ENCODE measurements around the gene CAMKMT.
"Not testable (repeated sequence)": the region's sequence is repeated elsewhere in the genome, so short reads cannot be mapped to it uniquely, and the experiment has no call there.

Gene CAMKMT

DNA sequence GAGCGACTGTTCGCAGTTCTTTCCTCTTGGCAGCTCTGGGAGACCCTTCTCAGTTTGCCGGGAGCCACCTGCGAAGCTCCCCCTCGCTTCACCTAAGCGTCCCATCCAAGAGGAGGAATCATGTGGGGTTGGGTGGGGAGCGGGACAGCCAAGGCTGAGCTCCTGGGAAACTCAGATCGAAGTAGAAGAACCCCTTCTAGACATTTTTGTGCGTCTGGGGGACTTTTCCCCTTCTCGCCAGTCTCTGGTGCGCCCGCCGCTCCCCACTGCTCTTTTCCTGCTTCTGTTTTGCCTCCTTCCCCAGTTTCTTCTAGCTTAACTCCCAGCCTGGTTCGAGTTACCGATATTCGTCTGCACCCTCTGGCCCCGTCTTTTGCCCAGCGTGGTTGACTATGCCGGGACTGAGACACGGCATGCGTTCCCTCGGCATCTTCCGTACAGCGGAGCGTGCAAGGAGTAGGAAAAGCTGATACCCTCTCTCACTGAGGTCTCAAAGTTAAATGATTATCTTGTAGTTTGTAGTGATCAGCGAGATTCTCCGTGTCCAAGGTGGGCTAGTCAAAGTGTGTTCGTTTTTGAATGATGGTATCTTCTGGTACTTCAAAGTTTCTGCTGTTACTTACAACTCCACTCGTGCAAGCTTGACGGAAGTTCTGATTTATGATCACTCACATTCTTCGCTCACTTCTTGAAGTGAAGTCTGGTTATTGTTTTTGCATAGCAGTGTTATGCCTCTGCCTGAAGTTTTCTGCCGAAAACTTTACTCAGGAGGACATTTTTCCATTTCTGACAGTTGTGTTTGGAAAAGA, 664 bp downstream of the CAMKMT start:
- Histone ChIP-seq H3K9ac (ENCODE audit: low read depth, low read length) (peak overlapping the region; percentile 98), H3K27ac (ENCODE audit: low read length) (peak overlapping the region; percentile 99), H3K27me3 (ENCODE audit: insufficient read depth, low read length) (no peaks in the 10 kb centered on the region), H3K9me3 (ENCODE audit: insufficient read depth, low read depth, low read length) (no peaks in the 10 kb centered on the region), H3K4me3 (ENCODE audit: low read length) (peak overlapping the region; percentile 86), H3K4me1 (ENCODE audit: insufficient read depth, low read length) (peaks cover 3% of the 10 kb centered on the region; the same call in 1 of the 2 replicates), H3K36me3 (ENCODE audit: insufficient read depth, low read depth, low read length) (no peaks in the 10 kb centered on the region)

DNA sequence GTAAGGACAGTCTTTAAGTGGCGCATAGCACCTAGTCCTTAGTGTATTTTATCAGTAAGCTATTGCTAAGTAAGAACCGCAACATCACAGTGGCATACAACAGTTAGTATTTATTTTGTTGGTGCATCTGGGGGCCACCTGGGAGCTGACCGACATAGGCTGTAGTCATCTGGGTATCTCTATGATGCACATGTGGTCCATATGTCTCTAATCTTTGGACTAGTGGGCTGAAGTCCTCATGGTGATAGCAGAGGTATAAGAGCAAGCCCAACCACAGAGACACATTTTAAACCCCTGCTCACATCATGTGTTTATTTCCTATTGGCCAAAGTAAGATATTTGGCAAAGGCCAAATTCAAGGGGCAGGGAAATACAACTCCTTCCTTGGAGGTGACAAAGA, 2.9 kb downstream of the CAMKMT start:
- Histone ChIP-seq H3K9ac (ENCODE audit: low read depth, low read length) (no peak overlapping the region), H3K36me3 (ENCODE audit: insufficient read depth, low read depth, low read length) (no peaks in the 10 kb centered on the region), H3K27ac (ENCODE audit: low read length) (no peak overlapping the region), H3K4me3 (ENCODE audit: low read length) (no peak overlapping the region), H3K27me3 (ENCODE audit: insufficient read depth, low read length) (no peaks in the 10 kb centered on the region), H3K4me1 (ENCODE audit: insufficient read depth, low read length) (peaks cover 3% of the 10 kb centered on the region; the same call in 1 of the 2 replicates), H3K9me3 (ENCODE audit: insufficient read depth, low read depth, low read length) (no peaks in the 10 kb centered on the region)

- Histone ChIP-seq H3K9me3 (ENCODE audit: insufficient read depth, low read depth, low read length) (no peaks in the 10 kb centered on the region), H3K4me1 (ENCODE audit: insufficient read depth, low read length) (peaks cover 8% of the 10 kb centered on the region; the same call in 1 of the 2 replicates), H3K27ac (ENCODE audit: low read length) (no peak overlapping the region), H3K9ac (ENCODE audit: low read depth, low read length) (no peak overlapping the region), H3K4me3 (ENCODE audit: low read length) (no peak overlapping the region), H3K27me3 (ENCODE audit: insufficient read depth, low read length) (no peaks in the 10 kb centered on the region), H3K36me3 (ENCODE audit: insufficient read depth, low read depth, low read length) (no peaks in the 10 kb centered on the region)
Measured at GRCh38 chr2:44367591-44367990, 5.8 kb downstream of the CAMKMT start.

DNA sequence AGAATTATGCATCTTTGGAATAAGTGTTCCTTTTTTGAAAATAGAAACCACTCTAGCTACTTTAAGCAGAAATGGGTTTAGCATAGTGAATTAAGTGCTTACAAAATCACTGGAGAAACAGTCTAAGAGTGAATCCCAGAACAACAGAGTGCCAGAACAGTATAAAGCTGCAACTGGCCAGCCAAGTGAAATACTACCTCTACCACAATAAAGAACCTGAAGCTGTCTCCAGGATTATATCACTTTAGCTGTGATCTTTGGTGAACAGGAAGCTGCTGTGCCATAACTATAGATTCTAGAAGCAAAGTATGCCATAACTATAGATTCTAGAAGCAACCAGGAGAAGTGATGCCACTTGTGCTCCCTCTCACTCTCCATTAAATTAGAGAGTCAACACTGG, 7.6 kb downstream of the CAMKMT start:
- Histone ChIP-seq H3K27ac (ENCODE audit: low read length) (no peak overlapping the region), H3K27me3 (ENCODE audit: insufficient read depth, low read length) (no peaks in the 10 kb centered on the region), H3K9me3 (ENCODE audit: insufficient read depth, low read depth, low read length) (no peaks in the 10 kb centered on the region), H3K4me1 (ENCODE audit: insufficient read depth, low read length) (peaks cover 8% of the 10 kb centered on the region; the same call in 1 of the 2 replicates), H3K4me3 (ENCODE audit: low read length) (no peak overlapping the region), H3K9ac (ENCODE audit: low read depth, low read length) (no peak overlapping the region), H3K36me3 (ENCODE audit: insufficient read depth, low read depth, low read length) (no peaks in the 10 kb centered on the region)

GRCh38 chr2:44371445-44371844, 9.7 kb downstream of the CAMKMT start:
- Histone ChIP-seq H3K36me3 (ENCODE audit: insufficient read depth, low read depth, low read length) (no peaks in the 10 kb centered on the region), H3K9ac (ENCODE audit: low read depth, low read length) (no peak overlapping the region), H3K4me1 (ENCODE audit: insufficient read depth, low read length) (peaks cover 8% of the 10 kb centered on the region; the same call in 1 of the 2 replicates), H3K4me3 (ENCODE audit: low read length) (no peak overlapping the region), H3K27ac (ENCODE audit: low read length) (no peak overlapping the region), H3K9me3 (ENCODE audit: insufficient read depth, low read depth, low read length) (no peaks in the 10 kb centered on the region), H3K27me3 (ENCODE audit: insufficient read depth, low read length) (no peaks in the 10 kb centered on the region)

GRCh38 chr2:44372246-44372645, 10.5 kb downstream of the CAMKMT start:
- H3K4me3 ChIP-seq (ENCODE audit: low read length): no peak overlapping the region
- H3K4me1 ChIP-seq (ENCODE audit: insufficient read depth, low read length): peaks cover 8% of the 10 kb centered on the region; the same call in 1 of the 2 replicates
- no peaks in the 10 kb centered on the region for H3K9me3 ChIP-seq (ENCODE audit: insufficient read depth, low read depth, low read length)
- H3K27ac ChIP-seq (ENCODE audit: low read length): no peak overlapping the region
- peak overlapping the region; percentile 48; the same call in 1 of the 2 replicates for H3K9ac ChIP-seq (ENCODE audit: low read depth, low read length)
- H3K36me3 ChIP-seq (ENCODE audit: insufficient read depth, low read depth, low read length): no peaks in the 10 kb centered on the region
- no peaks in the 10 kb centered on the region for H3K27me3 ChIP-seq (ENCODE audit: insufficient read depth, low read length)

DNA sequence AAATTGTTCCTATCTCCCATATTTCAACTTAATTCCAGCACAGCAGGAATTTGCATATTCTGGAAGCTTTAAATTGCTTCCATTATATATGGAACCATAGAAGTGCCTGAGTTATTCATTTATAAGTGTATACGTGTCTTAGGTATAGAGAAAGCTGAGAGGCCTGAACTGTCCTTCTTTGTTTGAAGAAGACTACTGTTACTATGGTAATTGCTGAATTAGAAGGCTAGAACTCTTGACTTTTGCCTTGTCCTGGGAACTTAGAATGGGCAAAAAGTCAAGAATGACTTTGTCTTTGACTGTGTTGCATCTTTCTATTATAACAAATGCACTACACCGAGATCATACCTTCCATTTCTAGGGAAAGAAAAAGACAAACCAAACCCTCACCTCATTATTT, 15.7 kb downstream of the CAMKMT start:
- no peak overlapping the region for H3K4me3 ChIP-seq (ENCODE audit: low read length)
- H3K4me1 ChIP-seq (ENCODE audit: insufficient read depth, low read length): peaks cover 11% of the 10 kb centered on the region; the same call in 1 of the 2 replicates
- no peak overlapping the region for H3K27ac ChIP-seq (ENCODE audit: low read length)
- H3K27me3 ChIP-seq (ENCODE audit: insufficient read depth, low read length): no peaks in the 10 kb centered on the region
- no peaks in the 10 kb centered on the region for H3K36me3 ChIP-seq (ENCODE audit: insufficient read depth, low read depth, low read length)
- H3K9ac ChIP-seq (ENCODE audit: low read depth, low read length): no peak overlapping the region
- H3K9me3 ChIP-seq (ENCODE audit: insufficient read depth, low read depth, low read length): no peaks in the 10 kb centered on the region

DNA sequence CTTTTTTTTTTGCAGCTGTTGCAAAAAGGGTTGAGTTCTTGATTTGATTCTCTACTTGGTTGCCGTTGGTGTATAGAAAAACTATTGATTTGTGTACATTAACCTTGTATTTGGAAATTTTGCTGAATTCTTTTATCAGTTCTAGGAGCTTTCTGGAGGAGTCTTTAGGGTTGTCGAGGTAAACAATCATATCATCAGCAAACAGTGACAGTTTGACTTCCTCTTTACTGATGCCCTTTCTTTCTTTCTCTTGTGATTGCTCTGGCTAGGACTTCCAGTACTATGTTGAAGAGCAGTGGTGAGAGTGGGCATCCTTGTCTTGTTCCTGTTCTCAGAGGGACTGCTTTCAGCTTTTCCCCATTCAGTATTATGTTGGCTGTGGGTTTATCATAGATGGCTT, 23.5 kb downstream of the CAMKMT start:
- not testable (repeated sequence) for H3K4me3 ChIP-seq (ENCODE audit: low read length); H3K27ac ChIP-seq (ENCODE audit: low read length); H3K9me3 ChIP-seq (ENCODE audit: insufficient read depth, low read depth, low read length); H3K27me3 ChIP-seq (ENCODE audit: insufficient read depth, low read length); H3K36me3 ChIP-seq (ENCODE audit: insufficient read depth, low read depth, low read length); H3K4me1 ChIP-seq (ENCODE audit: insufficient read depth, low read length); H3K9ac ChIP-seq (ENCODE audit: low read depth, low read length)

- H3K36me3 ChIP-seq (ENCODE audit: insufficient read depth, low read depth, low read length): no peaks in the 10 kb centered on the region; the same call in 1 of the 2 replicates
- H3K27me3 ChIP-seq (ENCODE audit: insufficient read depth, low read length): no peaks in the 10 kb centered on the region
- no peak overlapping the region for H3K4me3 ChIP-seq (ENCODE audit: low read length)
- H3K9ac ChIP-seq (ENCODE audit: low read depth, low read length): no peak overlapping the region
- peaks cover 5% of the 10 kb centered on the region; the same call in 1 of the 2 replicates for H3K9me3 ChIP-seq (ENCODE audit: insufficient read depth, low read depth, low read length)
- H3K27ac ChIP-seq (ENCODE audit: low read length): no peak overlapping the region
- peaks cover 3% of the 10 kb centered on the region; the same call in 1 of the 2 replicates for H3K4me1 ChIP-seq (ENCODE audit: insufficient read depth, low read length)
Measured at GRCh38 chr2:44388877-44389276, 27.1 kb downstream of the CAMKMT start.

- no peak overlapping the region for H3K4me3 ChIP-seq (ENCODE audit: low read length)
- no peak overlapping the region for H3K9ac ChIP-seq (ENCODE audit: low read depth, low read length)
- H3K9me3 ChIP-seq (ENCODE audit: insufficient read depth, low read depth, low read length): peaks cover under 1% of the 10 kb centered on the region; the same call in 1 of the 2 replicates
- peaks cover 3% of the 10 kb centered on the region; the same call in 1 of the 2 replicates for H3K4me1 ChIP-seq (ENCODE audit: insufficient read depth, low read length)
- no peaks in the 10 kb centered on the region for H3K27me3 ChIP-seq (ENCODE audit: insufficient read depth, low read length)
- H3K36me3 ChIP-seq (ENCODE audit: insufficient read depth, low read depth, low read length): no peaks in the 10 kb centered on the region; the same call in 1 of the 2 replicates
- no peak overlapping the region for H3K27ac ChIP-seq (ENCODE audit: low read length)
Measured at GRCh38 chr2:44389895-44390294, 28.1 kb downstream of the CAMKMT start.

DNA sequence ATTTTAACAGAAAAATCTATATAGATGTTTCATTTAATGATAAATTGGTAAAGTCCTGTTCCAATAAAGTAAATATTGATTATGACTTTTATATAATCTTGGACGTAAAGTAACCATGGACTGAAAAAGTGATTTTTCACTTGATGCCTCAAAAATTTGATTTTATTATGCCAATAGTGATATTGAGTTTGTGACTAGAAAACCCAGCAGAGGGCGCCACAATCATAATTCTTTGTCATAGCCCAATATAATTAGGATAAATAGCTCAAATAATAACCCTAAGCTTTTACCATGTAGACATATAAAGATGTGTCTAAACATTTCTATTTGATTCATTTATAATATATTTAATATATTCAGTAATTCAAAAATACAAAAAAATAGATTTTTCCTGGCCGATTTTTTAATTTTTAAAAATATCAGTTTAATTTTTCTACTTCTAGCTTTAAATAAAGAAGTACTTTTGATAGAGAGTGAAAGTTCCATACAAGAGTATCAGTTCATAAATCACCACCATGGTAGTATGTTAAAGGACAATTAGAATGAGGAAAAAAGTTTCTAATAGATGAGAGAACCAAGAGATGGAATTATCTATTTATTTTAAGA, 30.7 kb downstream of the CAMKMT start:
- no peak overlapping the region for H3K27ac ChIP-seq (ENCODE audit: low read length)
- no peak overlapping the region for H3K4me3 ChIP-seq (ENCODE audit: low read length)
- peaks cover 7% of the 10 kb centered on the region; the same call in 1 of the 2 replicates for H3K4me1 ChIP-seq (ENCODE audit: insufficient read depth, low read length)
- H3K27me3 ChIP-seq (ENCODE audit: insufficient read depth, low read length): no peaks in the 10 kb centered on the region
- H3K9me3 ChIP-seq (ENCODE audit: insufficient read depth, low read depth, low read length): no peaks in the 10 kb centered on the region
- no peak overlapping the region for H3K9ac ChIP-seq (ENCODE audit: low read depth, low read length)
- H3K36me3 ChIP-seq (ENCODE audit: insufficient read depth, low read depth, low read length): no peaks in the 10 kb centered on the region; the same call in 1 of the 2 replicates

All from iPS-20b (cell line).